Stimulated activated CD4-positive, alpha-beta T cell treated with anti-CD3 and anti-CD28 coated beads, Interleukin-4, amount 100 ng/mL, for 4 hours (primary cell): ENCODE measurements around the gene PFKP.
"Not testable (repeated sequence)": the region's sequence is repeated elsewhere in the genome, so short reads cannot be mapped to it uniquely, and the experiment has no call there.

Source experiments
- DNase-seq, 2 experiments: peaks; one replicate each; pipeline ENCODE4 v3.0.0-alpha.2; 2020

The PFKP gene

GRCh38 chr10:3047596-3047995, 19.8 kb upstream of the PFKP start:
- no peak for DNase-seq

GRCh38 chr10:3048119-3049019, 19.0 kb upstream of the PFKP start:
- no peak for DNase-seq

GRCh38 chr10:3051692-3052091, 15.7 kb upstream of the PFKP start:
- DNase-seq, result no peak

- no peak for DNase-seq
These were observed 14.2 kb upstream of the PFKP start for GRCh38 chr10:3053155-3053554.

GRCh38 chr10:3054183-3054850, 13.0 kb upstream of the PFKP start:
- no peak for DNase-seq

- DNase-seq, result no peak
These were observed 12.5 kb upstream of the PFKP start for GRCh38 chr10:3054851-3055199.

GRCh38 chr10:3056280-3057037, 10.9 kb upstream of the PFKP start:
- no peak for DNase-seq

GRCh38 chr10:3057946-3058345, 9.4 kb upstream of the PFKP start:
- no peak for DNase-seq

- no peak for DNase-seq
These were observed 7.4 kb upstream of the PFKP start for GRCh38 chr10:3059974-3060373.

- no peak for DNase-seq
These were observed 6.9 kb upstream of the PFKP start for GRCh38 chr10:3060481-3060889.

GRCh38 chr10:3061323-3061898, 5.9 kb upstream of the PFKP start:
- not testable (repeated sequence) for DNase-seq

GRCh38 chr10:3062502-3063186, 4.7 kb upstream of the PFKP start:
- no peak for DNase-seq

- DNase-seq, result no peak
These were observed 2.9 kb upstream of the PFKP start for GRCh38 chr10:3064423-3064822.

GRCh38 chr10:3065622-3066021, 1.7 kb upstream of the PFKP start:
- no peak for DNase-seq

GRCh38 chr10:3066317-3067117, 831 bp upstream of the PFKP start:
- no peak for DNase-seq

GRCh38 chr10:3067859-3068179, 471 bp downstream of the PFKP start:
- peak in 1 of 2 experiments; percentile 37 for DNase-seq

- DNase-seq, result peak; percentile 68 to 69
These were observed 1.0 kb downstream of the PFKP start for GRCh38 chr10:3068201-3068967.

GRCh38 chr10:3068968-3069737, 1.8 kb downstream of the PFKP start:
- DNase-seq, result peak; percentile 25 to 26

- DNase-seq, result no peak
These were observed 2.5 kb downstream of the PFKP start for GRCh38 chr10:3069876-3070275.
